MCF 10A (cell line): ENCODE data around the gene ARR3. TPM values are rescaled to one million over a fixed set of nuclear protein-coding genes. Genes with fewer than 3 reads are reported as not detected.
"Not testable (repeated sequence)": the region's sequence is repeated elsewhere in the genome, so short reads cannot be mapped to it uniquely, and the experiment has no call there.

Experiments used
- BruUV-seq: library from RNA; stranded (reverse); fragments of 400-500 nt; replicated peaks from 2 replicates; lab custom pipeline; 2021; lab: Mats Ljungman, UMichigan
- CTCF ChIA-PET: fragments of 300-600 bp; sonication (Branson Sonifier 250); formaldehyde crosslinking; extraction: SDS; loops from one replicate; lab custom pipeline; 2021; ENCODE audit warnings: antibody characterized with exemption, inconsistent platforms; lab: Yijun Ruan, JAX
- POLR2A ChIA-PET: fragments of 300-600, 350-650 bp; sonication (Branson Sonifier 250); formaldehyde crosslinking; extraction: SDS; loops from one replicate; lab custom pipeline; 2020; ENCODE audit warnings: antibody characterized with exemption, inconsistent platforms; lab: Yijun Ruan, JAX
- DNase-seq: peaks from one replicate; pipeline ENCODE4 v3.0.0-alpha.2; 2018; ENCODE audit not compliant: unreplicated experiment
- H3K27ac Mint-ChIP-seq: one replicate; pipeline ENCODE4 v1.8.0; 2022; ENCODE audit warnings: mild to moderate bottlenecking, low read depth, mixed read lengths; ENCODE audit not compliant: unreplicated experiment
- H3K27me3 Mint-ChIP-seq: one replicate; pipeline ENCODE4 v1.8.0; 2022; ENCODE audit warnings: mixed read lengths; ENCODE audit not compliant: insufficient read depth, unreplicated experiment
- H3K36me3 Mint-ChIP-seq: one replicate; pipeline ENCODE4 v1.8.0; 2022; ENCODE audit warnings: mild to moderate bottlenecking, moderate library complexity, mixed read lengths; ENCODE audit not compliant: insufficient read depth, unreplicated experiment
- H3K4me1 Mint-ChIP-seq: one replicate; pipeline ENCODE4 v1.8.0; 2022; ENCODE audit warnings: mixed read lengths; ENCODE audit not compliant: insufficient read depth, unreplicated experiment
- H3K4me3 Mint-ChIP-seq: one replicate; pipeline ENCODE4 v1.8.0; 2022; ENCODE audit warnings: mild to moderate bottlenecking, moderate library complexity, mixed read lengths; ENCODE audit not compliant: unreplicated experiment
- H3K9me3 Mint-ChIP-seq: one replicate; pipeline ENCODE4 v1.8.0; 2022; ENCODE audit warnings: mixed read lengths; ENCODE audit not compliant: unreplicated experiment
- CTCF ChIP-seq: fragments of 200-600 bp; IDR thresholded peaks from one replicate; pipeline ENCODE4 v1.8.0; 2022; ENCODE audit warnings: antibody characterized with exemption, mild to moderate bottlenecking; ENCODE audit not compliant: unreplicated experiment
- intact Hi-C: fragments of 100-400 bp; cut with micrococcal nuclease; formaldehyde crosslinking; loops from 2 replicates; pipeline ENCODE4 v1.14.1; 2022
- total RNA-seq: library from RNA; stranded (reverse); gene quantifications from 2 replicates; pipeline ENCODE4 v1.2.3, GENCODE V29; 2022

Gene ARR3
- total RNA-seq, 1 experiment from 2014 or later = not detected

GRCh38 chrX:70301716-70302115, 33.6 kb downstream of the ARR3 start:
- no peaks in the 10 kb centered on the region for H3K36me3 Mint-ChIP-seq
- H3K27me3 Mint-ChIP-seq = peaks cover 27% of the 10 kb centered on the region
- CTCF ChIA-PET = interaction anchor here (0.6 kb wide), 2 partner anchors 9 to 183 kb away, joined by 3 read pairs; no protein-coding TSS in a partner anchor
- TF ChIP-seq CTCF = no peak
- no peaks in the 10 kb centered on the region for H3K4me1 Mint-ChIP-seq
- H3K27ac Mint-ChIP-seq = no peak overlapping the region
- no peak overlapping the region for H3K4me3 Mint-ChIP-seq
- POLR2A ChIA-PET = interaction anchor here (1.2 kb wide), 1 partner anchor 10 kb away, joined by 3 read pairs; no protein-coding TSS in a partner anchor
- intact Hi-C loops = no loop called here
- DNase-seq = no peak
- BruUV-seq = no TSS peak
- H3K9me3 Mint-ChIP-seq = no peaks in the 10 kb centered on the region

GRCh38 chrX:70313503-70313902, 45.4 kb downstream of the ARR3 start:
- Mint-ChIP-seq H3K4me3 (no peak overlapping the region), H3K36me3 (peaks cover 5% of the 10 kb centered on the region)
- DNase-seq = no peak

GRCh38 chrX:70322784-70323183, 54.6 kb downstream of the ARR3 start:
- peaks cover 19% of the 10 kb centered on the region for H3K27me3 Mint-ChIP-seq
- H3K36me3 Mint-ChIP-seq = peaks cover 6% of the 10 kb centered on the region
- no peak overlapping the region for H3K27ac Mint-ChIP-seq
- ChIA-PET CTCF (interaction anchor here (0.6 kb wide), 1 partner anchor 241 kb away, joined by 4 read pairs; no protein-coding TSS in a partner anchor), POLR2A (no interaction called here)
- no peak for DNase-seq
- no peak for TF ChIP-seq CTCF
- BruUV-seq = no TSS peak
- H3K4me1 Mint-ChIP-seq = peaks cover 5% of the 10 kb centered on the region
- intact Hi-C loops = no loop called here
- no peak overlapping the region for H3K4me3 Mint-ChIP-seq
- no peaks in the 10 kb centered on the region for H3K9me3 Mint-ChIP-seq

More at GRCh38 chrX:70313503-70313902, 45.4 kb downstream of the ARR3 start:
- ChIA-PET CTCF (no interaction called here), POLR2A (interaction anchor here (0.7 to 0.9 kb wide), 2 partner anchors 11 to 15 kb away, joined by 3 read pairs; no protein-coding TSS in a partner anchor)
- no TSS peak for BruUV-seq
- H3K4me1 Mint-ChIP-seq = no peaks in the 10 kb centered on the region
- no peak for TF ChIP-seq CTCF
- intact Hi-C loops = no loop called here
- H3K27me3 Mint-ChIP-seq = peaks cover 11% of the 10 kb centered on the region
- peaks cover 6% of the 10 kb centered on the region for H3K9me3 Mint-ChIP-seq
- H3K27ac Mint-ChIP-seq = no peak overlapping the region

GRCh38 chrX:70323628-70324027, 55.5 kb downstream of the ARR3 start:
- H3K4me1 Mint-ChIP-seq, H3K36me3 Mint-ChIP-seq, H3K27ac Mint-ChIP-seq, intact Hi-C loops, BruUV-seq, H3K9me3 Mint-ChIP-seq, POLR2A ChIA-PET, H3K4me3 Mint-ChIP-seq, DNase-seq: not testable (repeated sequence)
- H3K27me3 Mint-ChIP-seq = peaks cover 22% of the 10 kb centered on the region
- CTCF ChIA-PET = interaction anchor here (0.6 kb wide), 1 partner anchor 14 kb away, joined by 3 read pairs; no protein-coding TSS in a partner anchor
